Measurements from ENCODE around the gene CUL3. TPM values are rescaled to one million over a fixed set of nuclear protein-coding genes. Genes with fewer than 3 reads are reported as not detected.
"Not testable (repeated sequence)": the region's sequence is repeated elsewhere in the genome, so short reads cannot be mapped to it uniquely, and the experiment has no call there.

CUL3 gene
- total RNA-seq, 1 donor from 2014 or later: 83.6 TPM

GRCh38 chr2:224507789-224508188, 77.4 kb downstream of the CUL3 start:
- TF ChIP-seq CTCF (IDR thresholded peaks at IDR 0.05): no peak
- Mint-ChIP-seq H3K27me3 (ENCODE audit: unreplicated experiment) (no peaks in the 10 kb centered on the region), H3K4me1 (ENCODE audit: unreplicated experiment) (peaks cover 7% of the 10 kb centered on the region), H3K9me3 (ENCODE audit: unreplicated experiment) (no peaks in the 10 kb centered on the region), H3K4me3 (ENCODE audit: unreplicated experiment) (no peak overlapping the region), H3K36me3 (ENCODE audit: unreplicated experiment) (peaks cover 34% of the 10 kb centered on the region), H3K27ac (ENCODE audit: unreplicated experiment) (no peak overlapping the region)
- DNase-seq (ENCODE audit: extremely low spot score, unreplicated experiment): no peak

GRCh38 chr2:224506494-224506893, 78.7 kb downstream of the CUL3 start:
- TF ChIP-seq CTCF (IDR thresholded peaks at IDR 0.05): no peak
- no peaks in the 10 kb centered on the region for H3K27me3 Mint-ChIP-seq (ENCODE audit: unreplicated experiment)
- no peaks in the 10 kb centered on the region for H3K9me3 Mint-ChIP-seq (ENCODE audit: unreplicated experiment)
- no peak overlapping the region for H3K27ac Mint-ChIP-seq (ENCODE audit: unreplicated experiment)
- H3K4me3 Mint-ChIP-seq (ENCODE audit: unreplicated experiment): no peak overlapping the region
- DNase-seq (ENCODE audit: extremely low spot score, unreplicated experiment): no peak
- H3K36me3 Mint-ChIP-seq (ENCODE audit: unreplicated experiment): peaks cover 40% of the 10 kb centered on the region
- peaks cover 7% of the 10 kb centered on the region for H3K4me1 Mint-ChIP-seq (ENCODE audit: unreplicated experiment)

GRCh38 chr2:224498991-224499390, 86.2 kb downstream of the CUL3 start:
- Mint-ChIP-seq H3K4me1 (ENCODE audit: unreplicated experiment) (no peaks in the 10 kb centered on the region), H3K27ac (ENCODE audit: unreplicated experiment) (no peak overlapping the region), H3K9me3 (ENCODE audit: unreplicated experiment) (no peaks in the 10 kb centered on the region), H3K4me3 (ENCODE audit: unreplicated experiment) (no peak overlapping the region), H3K27me3 (ENCODE audit: unreplicated experiment) (no peaks in the 10 kb centered on the region), H3K36me3 (ENCODE audit: unreplicated experiment) (peaks cover 59% of the 10 kb centered on the region)
- TF ChIP-seq CTCF (IDR thresholded peaks at IDR 0.05): no peak
- DNase-seq (ENCODE audit: extremely low spot score, unreplicated experiment): no peak

GRCh38 chr2:224492531-224492930, 92.6 kb downstream of the CUL3 start:
- H3K27ac Mint-ChIP-seq (ENCODE audit: unreplicated experiment): no peak overlapping the region
- no peak overlapping the region for H3K4me3 Mint-ChIP-seq (ENCODE audit: unreplicated experiment)
- no peak for DNase-seq (ENCODE audit: extremely low spot score, unreplicated experiment)
- no peak for TF ChIP-seq CTCF (IDR thresholded peaks at IDR 0.05)
- peaks cover 2% of the 10 kb centered on the region for H3K4me1 Mint-ChIP-seq (ENCODE audit: unreplicated experiment)
- H3K36me3 Mint-ChIP-seq (ENCODE audit: unreplicated experiment): peaks cover 53% of the 10 kb centered on the region
- H3K27me3 Mint-ChIP-seq (ENCODE audit: unreplicated experiment): no peaks in the 10 kb centered on the region
- H3K9me3 Mint-ChIP-seq (ENCODE audit: unreplicated experiment): peaks cover 10% of the 10 kb centered on the region

- peaks cover 22% of the 10 kb centered on the region for H3K4me1 Mint-ChIP-seq (ENCODE audit: unreplicated experiment)
- H3K36me3 Mint-ChIP-seq (ENCODE audit: unreplicated experiment): peaks cover 53% of the 10 kb centered on the region
- H3K9me3 Mint-ChIP-seq (ENCODE audit: unreplicated experiment): peaks cover 10% of the 10 kb centered on the region
- DNase-seq (ENCODE audit: extremely low spot score, unreplicated experiment); H3K4me3 Mint-ChIP-seq (ENCODE audit: unreplicated experiment); H3K27ac Mint-ChIP-seq (ENCODE audit: unreplicated experiment); H3K27me3 Mint-ChIP-seq (ENCODE audit: unreplicated experiment): not testable (repeated sequence)
Observed at GRCh38 chr2:224487940-224488339, 97.2 kb downstream of the CUL3 start.

GRCh38 chr2:224485081-224486014, 99.8 kb downstream of the CUL3 start:
- DNase-seq (ENCODE audit: extremely low spot score, unreplicated experiment): peak; percentile 89
- peaks cover 19% of the 10 kb centered on the region for H3K4me1 Mint-ChIP-seq (ENCODE audit: unreplicated experiment)
- peaks cover 55% of the 10 kb centered on the region for H3K36me3 Mint-ChIP-seq (ENCODE audit: unreplicated experiment)
- not testable (repeated sequence) for H3K27me3 Mint-ChIP-seq (ENCODE audit: unreplicated experiment); H3K4me3 Mint-ChIP-seq (ENCODE audit: unreplicated experiment)
- H3K9me3 Mint-ChIP-seq (ENCODE audit: unreplicated experiment): peaks cover 10% of the 10 kb centered on the region
- H3K27ac Mint-ChIP-seq (ENCODE audit: unreplicated experiment): peak overlapping the region; percentile 74

All from osteocyte (in vitro differentiated cells).